Glutamatergic neuron (in vitro differentiated cells): ENCODE results near the gene KLHL30. TPM values are rescaled to one million over a fixed set of nuclear protein-coding genes. Genes with fewer than 3 reads are reported as not detected.

Experiments
- DNase-seq: peaks from one replicate; pipeline ENCODE4 v3.0.0; 2022
- H3K27ac Mint-ChIP-seq: one replicate; pipeline ENCODE4 v1.8.0; 2020; ENCODE audit warnings: mild to moderate bottlenecking, mixed read lengths, inconsistent platforms; ENCODE audit not compliant: unreplicated experiment
- H3K27me3 Mint-ChIP-seq: one replicate; pipeline ENCODE4 v1.8.0; 2020; ENCODE audit warnings: mild to moderate bottlenecking, moderate library complexity, mixed read lengths, inconsistent platforms; ENCODE audit not compliant: unreplicated experiment
- H3K36me3 Mint-ChIP-seq: one replicate; pipeline ENCODE4 v1.8.0; 2020; ENCODE audit warnings: mild to moderate bottlenecking, mixed read lengths, inconsistent platforms; ENCODE audit not compliant: unreplicated experiment
- H3K4me1 Mint-ChIP-seq: one replicate; pipeline ENCODE4 v1.8.0; 2020; ENCODE audit warnings: mild to moderate bottlenecking, low read depth, mixed read lengths, inconsistent platforms; ENCODE audit not compliant: unreplicated experiment
- H3K4me3 Mint-ChIP-seq: one replicate; pipeline ENCODE4 v1.8.0; 2020; ENCODE audit warnings: mild to moderate bottlenecking, mixed read lengths, inconsistent platforms; ENCODE audit not compliant: unreplicated experiment
- H3K9me3 Mint-ChIP-seq: one replicate; pipeline ENCODE4 v1.8.0; 2020; ENCODE audit warnings: mild to moderate bottlenecking, moderate library complexity, mixed read lengths, inconsistent platforms; ENCODE audit not compliant: unreplicated experiment
- CTCF ChIP-seq: fragments of 200-600 bp; sonication (generic); IDR thresholded peaks from one replicate; pipeline ENCODE4 v1.5.0; 2021; ENCODE audit not compliant: partially characterized antibody, unreplicated experiment
- total RNA-seq: library from RNA; stranded (reverse); fragmentation: NEBNext Ultra II Directional; extraction: Animal tissue kit (Norgen Biotek cat#: 25700); gene quantifications from one replicate; pipeline ENCODE4 v1.2.1, GENCODE V29; 2021; ENCODE audit not compliant: unreplicated experiment

The KLHL30 gene
- total RNA-seq, 1 donor from 2014 or later, result 3.5 TPM

GRCh38 chr2:238146884-238147544 lies 8.5 kb downstream of the KLHL30 start:
- peaks cover 1% of the 10 kb centered on the region for H3K9me3 Mint-ChIP-seq
- no peak for TF ChIP-seq CTCF
- DNase-seq, result no peak
- no peak overlapping the region for H3K27ac Mint-ChIP-seq
- peaks cover 2% of the 10 kb centered on the region for H3K27me3 Mint-ChIP-seq
- no peaks in the 10 kb centered on the region for H3K36me3 Mint-ChIP-seq
- H3K4me1 Mint-ChIP-seq, result no peaks in the 10 kb centered on the region
- no peak overlapping the region for H3K4me3 Mint-ChIP-seq

DNA sequence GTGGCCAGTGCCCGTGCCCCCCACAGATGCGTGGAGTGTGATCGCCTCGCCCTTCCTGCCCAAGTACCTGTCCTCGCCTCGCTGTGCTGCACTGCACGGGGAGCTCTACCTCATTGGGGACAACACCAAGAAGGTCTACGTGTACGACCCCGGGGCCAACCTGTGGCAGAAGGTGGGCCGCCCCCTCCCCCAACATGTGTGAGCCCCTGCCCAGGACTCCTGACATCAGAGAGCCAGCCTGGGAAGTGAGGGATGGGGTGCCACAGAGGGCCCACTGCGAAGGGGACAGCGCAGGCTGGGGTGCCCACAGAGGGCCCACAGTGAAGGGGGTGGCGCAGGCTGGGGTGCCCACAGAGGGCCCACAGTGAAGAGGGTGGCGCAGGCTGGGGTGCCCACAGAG lies 10.5 kb downstream of the KLHL30 start:
- Mint-ChIP-seq H3K27ac (no peak overlapping the region), H3K4me3 (no peak overlapping the region), H3K27me3 (peaks cover under 1% of the 10 kb centered on the region)

DNA sequence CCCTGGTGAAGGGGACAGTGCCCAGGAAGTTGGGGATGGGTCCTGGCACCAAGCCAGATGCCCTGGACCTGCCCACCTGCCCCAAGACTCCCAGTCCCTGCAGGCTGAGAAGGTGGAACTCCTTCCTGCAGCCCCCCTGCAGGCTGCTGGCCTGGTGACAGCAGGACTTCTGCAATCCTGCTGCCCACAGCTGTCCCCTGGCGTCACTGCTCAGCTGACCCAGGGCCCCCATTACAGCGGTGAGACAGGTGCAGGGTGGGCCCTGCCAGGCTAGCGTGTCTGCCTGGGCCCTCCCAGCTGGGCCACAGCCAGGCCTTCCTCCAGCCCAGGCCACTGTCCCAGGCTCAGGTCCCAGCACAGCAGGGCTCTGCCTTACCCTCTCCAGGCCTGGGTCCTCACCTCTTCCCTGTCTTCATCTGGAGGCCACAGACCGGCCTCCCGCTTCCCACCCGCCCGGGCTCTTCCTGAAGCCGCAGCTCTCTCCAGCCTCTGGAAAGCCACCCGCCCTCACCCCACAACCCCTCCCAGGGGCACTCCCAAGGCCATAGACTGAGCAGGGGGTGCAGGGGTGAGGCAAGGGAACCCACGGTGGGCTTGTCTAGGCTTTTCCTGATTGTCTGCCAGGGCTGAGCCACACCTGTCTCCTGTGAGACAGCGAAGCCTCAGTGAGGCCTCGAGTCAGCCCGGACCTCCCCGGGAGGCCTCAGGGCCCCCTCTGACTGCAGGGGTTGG lies 11.5 kb downstream of the KLHL30 start:
- H3K9me3 Mint-ChIP-seq, result peaks cover 3% of the 10 kb centered on the region
- H3K4me3 Mint-ChIP-seq, result no peak overlapping the region
- no peaks in the 10 kb centered on the region for H3K36me3 Mint-ChIP-seq
- no peak for DNase-seq
- no peak overlapping the region for H3K27ac Mint-ChIP-seq
- no peaks in the 10 kb centered on the region for H3K4me1 Mint-ChIP-seq
- TF ChIP-seq CTCF, result no peak
- H3K27me3 Mint-ChIP-seq, result no peaks in the 10 kb centered on the region

More for the DNA sequence above, 10.5 kb downstream of the KLHL30 start:
- TF ChIP-seq CTCF, result no peak
- Mint-ChIP-seq H3K9me3 (peaks cover 2% of the 10 kb centered on the region), H3K4me1 (no peaks in the 10 kb centered on the region), H3K36me3 (no peaks in the 10 kb centered on the region)
- no peak for DNase-seq

DNA sequence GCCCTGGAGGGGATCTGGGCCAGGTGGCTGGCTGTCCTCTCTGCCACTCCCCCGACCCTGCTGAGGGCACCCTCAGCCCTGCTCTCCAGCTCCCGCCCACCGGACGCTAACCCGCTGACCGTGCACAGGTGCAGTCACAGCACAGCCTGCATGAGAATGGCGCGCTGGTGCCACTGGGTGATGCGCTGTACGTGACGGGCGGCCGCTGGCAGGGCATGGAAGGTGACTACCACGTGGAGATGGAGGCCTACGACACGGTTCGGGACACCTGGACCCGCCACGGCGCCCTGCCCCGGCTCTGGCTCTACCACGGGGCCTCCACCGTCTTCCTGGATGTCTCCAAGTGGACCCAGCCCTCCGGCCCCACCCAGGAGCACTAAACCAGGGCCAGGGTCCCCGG lies 12.2 kb downstream of the KLHL30 start:
- Mint-ChIP-seq H3K27me3 (no peaks in the 10 kb centered on the region), H3K36me3 (no peaks in the 10 kb centered on the region), H3K27ac (no peak overlapping the region), H3K4me1 (no peaks in the 10 kb centered on the region), H3K9me3 (peaks cover 3% of the 10 kb centered on the region), H3K4me3 (no peak overlapping the region)
- no peak for TF ChIP-seq CTCF
- no peak for DNase-seq

DNA sequence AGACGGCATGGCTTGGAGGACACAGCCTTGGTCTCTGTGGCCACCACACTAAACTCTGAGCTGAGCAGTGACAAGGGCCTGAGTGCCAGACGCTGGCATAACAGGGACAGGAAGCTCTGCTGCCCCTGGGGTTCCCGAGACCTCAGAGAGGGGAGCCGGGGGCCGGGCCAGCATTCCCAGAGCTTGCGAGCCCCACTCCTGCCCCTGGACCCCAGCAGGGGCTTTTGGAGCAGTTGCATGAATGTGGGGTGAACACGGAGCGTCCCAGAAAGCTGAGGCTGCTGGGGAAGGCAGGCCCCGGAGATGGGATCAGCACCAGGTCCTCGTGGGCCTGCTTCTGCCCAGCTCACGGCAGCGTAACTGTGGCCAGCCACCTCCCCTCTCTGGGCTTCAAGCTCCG lies 12.7 kb downstream of the KLHL30 start:
- Mint-ChIP-seq H3K27me3 (no peaks in the 10 kb centered on the region), H3K27ac (no peak overlapping the region), H3K36me3 (no peaks in the 10 kb centered on the region), H3K4me3 (no peak overlapping the region), H3K4me1 (no peaks in the 10 kb centered on the region), H3K9me3 (peaks cover 3% of the 10 kb centered on the region)
- DNase-seq, result no peak
- no peak for TF ChIP-seq CTCF
